Neural crest cell (in vitro differentiated cells): ENCODE data around the gene BSG. TPM values are rescaled to one million over a fixed set of nuclear protein-coding genes. Genes with fewer than 3 reads are reported as not detected.
"Not testable (repeated sequence)": the region's sequence is repeated elsewhere in the genome, so short reads cannot be mapped to it uniquely, and the experiment has no call there.

Experiments
- DNase-seq: peaks from one replicate; pipeline ENCODE4 v3.0.0; 2021; ENCODE audit warnings: low read depth, mixed read lengths, low spot score
- H3K27ac Mint-ChIP-seq: one replicate; pipeline ENCODE4 v1.8.0; 2021; ENCODE audit warnings: mild to moderate bottlenecking, mixed read lengths; ENCODE audit not compliant: unreplicated experiment
- H3K27me3 Mint-ChIP-seq: 2 replicates; pipeline ENCODE4 v1.8.0; 2021; ENCODE audit warnings: low read depth, mild to moderate bottlenecking, mixed read lengths
- H3K36me3 Mint-ChIP-seq: 2 replicates; pipeline ENCODE4 v1.8.0; 2021; ENCODE audit warnings: low read depth, mild to moderate bottlenecking, mixed read lengths
- H3K4me1 Mint-ChIP-seq: 2 replicates; pipeline ENCODE4 v1.8.0; 2021; ENCODE audit warnings: mixed read lengths
- H3K4me3 Mint-ChIP-seq: one replicate; pipeline ENCODE4 v1.8.0; 2021; ENCODE audit warnings: mild to moderate bottlenecking, mixed read lengths
- H3K9me3 Mint-ChIP-seq: 2 replicates; pipeline ENCODE4 v1.8.0; 2021; ENCODE audit warnings: mixed read lengths
- CTCF ChIP-seq: fragments of 200-600 bp; sonication (generic); conservative IDR thresholded peaks from 2 replicates; pipeline ENCODE4 v1.5.0; 2021; ENCODE audit warnings: antibody characterized with exemption, mild to moderate bottlenecking
- total RNA-seq: library from RNA; stranded (reverse); gene quantifications from 2 replicates; pipeline ENCODE4 v1.2.1, GENCODE V29; 2021

The BSG gene
- total RNA-seq, 1 donor from 2014 or later: 613 TPM

GRCh38 chr19:619286-620002 is 47.0 kb downstream of the BSG start:
- TF ChIP-seq CTCF: no peak
- H3K9me3 Mint-ChIP-seq: no peaks in the 10 kb centered on the region
- H3K4me3 Mint-ChIP-seq: no peak overlapping the region
- H3K36me3 Mint-ChIP-seq: peaks cover 6% of the 10 kb centered on the region
- no peaks in the 10 kb centered on the region for H3K27me3 Mint-ChIP-seq
- no peak overlapping the region for H3K27ac Mint-ChIP-seq
- DNase-seq: no peak
- H3K4me1 Mint-ChIP-seq: no peaks in the 10 kb centered on the region

GRCh38 chr19:620166-620862 is 47.9 kb downstream of the BSG start:
- Mint-ChIP-seq H3K9me3 (no peaks in the 10 kb centered on the region), H3K27ac (no peak overlapping the region), H3K36me3 (peaks cover 5% of the 10 kb centered on the region), H3K4me3 (no peak overlapping the region), H3K27me3 (no peaks in the 10 kb centered on the region), H3K4me1 (peaks cover under 1% of the 10 kb centered on the region)
- no peak for DNase-seq
- TF ChIP-seq CTCF: no peak

- H3K36me3 Mint-ChIP-seq, DNase-seq, H3K4me3 Mint-ChIP-seq, H3K27ac Mint-ChIP-seq, H3K27me3 Mint-ChIP-seq, H3K4me1 Mint-ChIP-seq, H3K9me3 Mint-ChIP-seq: not testable (repeated sequence)
These were observed 48.8 kb downstream of the BSG start for GRCh38 chr19:621191-621590.

- Mint-ChIP-seq H3K36me3 (peaks cover 6% of the 10 kb centered on the region), H3K4me1 (peaks cover 5% of the 10 kb centered on the region), H3K27me3 (no peaks in the 10 kb centered on the region), H3K9me3 (no peaks in the 10 kb centered on the region), H3K27ac (no peak overlapping the region), H3K4me3 (no peak overlapping the region)
- no peak for DNase-seq
- no peak for TF ChIP-seq CTCF
These were observed 49.4 kb downstream of the BSG start for GRCh38 chr19:621819-622218.

GRCh38 chr19:622666-623065 is 50.3 kb downstream of the BSG start:
- Mint-ChIP-seq H3K4me1 (peaks cover 7% of the 10 kb centered on the region), H3K9me3 (no peaks in the 10 kb centered on the region), H3K27ac (no peak overlapping the region), H3K4me3 (no peak overlapping the region), H3K36me3 (peaks cover 7% of the 10 kb centered on the region), H3K27me3 (no peaks in the 10 kb centered on the region)
- TF ChIP-seq CTCF: no peak
- DNase-seq: no peak

- Mint-ChIP-seq H3K4me3 (no peak overlapping the region), H3K9me3 (no peaks in the 10 kb centered on the region), H3K36me3 (peaks cover 7% of the 10 kb centered on the region), H3K27me3 (no peaks in the 10 kb centered on the region), H3K27ac (no peak overlapping the region), H3K4me1 (peaks cover 7% of the 10 kb centered on the region)
- no peak for DNase-seq
- TF ChIP-seq CTCF: no peak
These were observed 51.0 kb downstream of the BSG start for GRCh38 chr19:623175-623916.
